Smooth muscle cell of the brain vasculature (primary cell): ENCODE data around the gene EEPD1.

Source experiments
- DNase-seq: peaks from one replicate; pipeline ENCODE4 v3.0.0-alpha.2; 2012; ENCODE audit warnings: low read depth, low spot score

The EEPD1 gene

DNA sequence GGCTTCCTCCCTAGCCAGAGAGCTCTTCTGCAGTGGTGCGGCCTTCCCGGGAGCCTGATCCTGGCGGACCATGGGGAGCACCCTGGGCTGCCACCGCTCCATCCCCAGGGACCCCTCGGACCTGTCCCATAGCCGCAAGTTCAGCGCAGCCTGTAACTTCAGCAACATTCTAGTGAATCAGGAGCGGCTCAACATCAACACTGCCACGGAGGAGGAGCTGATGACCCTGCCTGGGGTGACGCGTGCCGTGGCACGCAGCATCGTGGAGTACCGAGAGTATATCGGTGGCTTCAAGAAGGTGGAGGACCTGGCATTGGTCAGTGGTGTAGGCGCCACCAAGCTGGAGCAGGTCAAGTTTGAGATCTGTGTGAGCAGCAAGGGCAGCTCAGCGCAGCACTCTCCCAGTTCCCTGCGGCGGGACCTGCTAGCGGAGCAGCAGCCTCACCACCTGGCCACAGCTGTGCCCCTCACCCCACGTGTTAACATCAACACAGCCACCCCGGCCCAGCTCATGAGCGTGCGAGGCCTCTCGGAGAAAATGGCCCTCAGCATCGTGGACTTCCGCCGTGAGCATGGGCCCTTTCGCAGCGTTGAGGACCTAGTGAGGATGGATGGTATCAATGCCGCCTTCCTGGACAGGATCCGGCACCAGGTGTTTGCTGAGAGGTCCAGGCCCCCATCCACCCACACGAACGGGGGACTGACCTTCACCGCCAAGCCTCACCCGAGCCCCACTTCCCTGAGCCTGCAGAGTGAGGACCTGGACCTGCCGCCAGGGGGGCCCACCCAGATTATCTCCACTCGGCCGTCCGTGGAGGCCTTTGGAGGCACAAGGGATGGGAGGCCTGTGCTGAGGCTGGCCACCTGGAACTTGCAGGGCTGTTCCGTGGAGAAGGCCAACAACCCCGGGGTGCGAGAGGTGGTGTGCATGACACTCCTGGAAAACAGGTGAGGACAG lies 1.5 kb downstream of the EEPD1 start:
- no peak for DNase-seq

- peak; percentile 73 for DNase-seq
Observed at GRCh38 chr7:36155811-36156361, 2.8 kb downstream of the EEPD1 start.

DNA sequence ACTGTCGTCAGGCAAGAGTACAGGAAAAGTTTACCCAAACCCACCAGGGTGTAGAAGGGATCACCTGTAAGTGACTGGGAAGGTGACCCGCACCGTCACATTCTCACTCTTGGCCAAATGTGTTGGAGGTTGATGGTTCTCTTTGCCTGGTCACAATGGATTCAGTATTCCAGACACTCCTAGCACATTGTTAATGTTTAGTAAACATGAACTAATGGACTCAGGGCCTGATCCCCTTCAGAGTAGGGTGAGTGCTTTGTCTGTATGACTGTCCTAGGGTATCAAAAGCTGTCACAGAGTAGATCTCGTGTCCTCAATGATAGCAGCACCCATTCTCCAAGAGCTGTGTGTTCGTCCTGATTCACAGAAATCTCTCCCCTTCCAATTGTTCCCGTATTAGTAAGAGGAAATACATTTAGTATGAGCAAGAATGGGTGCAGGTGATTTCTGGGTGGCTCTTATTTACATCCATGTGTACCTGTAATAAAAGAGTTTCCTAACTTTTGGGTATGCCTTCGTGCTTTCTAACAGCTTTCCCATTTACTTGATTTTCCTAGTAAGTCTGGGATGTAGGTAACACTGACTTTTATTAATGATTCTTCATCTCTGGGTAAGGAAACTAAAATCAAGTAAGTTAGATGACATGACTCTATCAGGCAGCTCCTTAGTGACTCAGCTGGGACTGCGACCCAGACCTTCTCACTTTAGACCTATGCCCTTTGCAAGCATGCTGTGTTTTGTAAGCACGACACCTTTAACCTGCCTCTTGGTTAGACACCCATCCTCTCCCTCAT lies 4.7 kb downstream of the EEPD1 start:
- DNase-seq = no peak

DNA sequence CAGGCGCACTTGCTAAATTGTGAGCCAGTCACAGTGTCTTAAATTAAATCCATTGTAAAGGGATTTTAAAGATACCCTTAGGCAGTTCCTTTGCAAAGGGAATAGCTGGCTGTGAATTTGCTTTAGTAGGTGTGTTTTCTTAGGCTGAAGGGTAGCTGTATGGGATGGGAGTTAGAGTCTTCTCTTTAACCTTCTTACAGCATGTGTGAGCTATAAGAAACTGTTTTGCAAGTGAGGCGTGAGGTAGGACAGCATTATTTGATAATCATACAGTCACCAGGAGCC lies 5.2 kb downstream of the EEPD1 start:
- DNase-seq = no peak

DNA sequence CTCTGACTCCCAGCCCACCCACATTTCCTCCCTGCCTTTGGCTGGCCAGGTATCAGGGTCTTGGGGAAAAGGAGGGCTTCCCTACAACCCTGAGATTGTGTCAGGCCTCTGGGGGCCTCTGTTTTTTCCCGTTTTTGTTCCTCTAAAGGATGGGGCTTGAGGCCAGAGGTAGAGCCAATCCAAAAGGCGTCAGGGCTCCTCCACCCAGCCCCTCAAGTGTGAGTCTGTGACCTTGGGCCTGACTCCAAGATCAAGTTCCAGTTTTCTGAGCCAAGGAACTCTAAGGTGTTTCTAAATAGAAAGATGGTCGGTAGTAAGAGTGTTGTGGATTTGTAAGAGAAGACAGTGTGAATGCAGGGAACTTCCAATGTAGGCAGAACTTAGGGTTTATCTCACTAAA lies 6.6 kb downstream of the EEPD1 start:
- DNase-seq = no peak

DNA sequence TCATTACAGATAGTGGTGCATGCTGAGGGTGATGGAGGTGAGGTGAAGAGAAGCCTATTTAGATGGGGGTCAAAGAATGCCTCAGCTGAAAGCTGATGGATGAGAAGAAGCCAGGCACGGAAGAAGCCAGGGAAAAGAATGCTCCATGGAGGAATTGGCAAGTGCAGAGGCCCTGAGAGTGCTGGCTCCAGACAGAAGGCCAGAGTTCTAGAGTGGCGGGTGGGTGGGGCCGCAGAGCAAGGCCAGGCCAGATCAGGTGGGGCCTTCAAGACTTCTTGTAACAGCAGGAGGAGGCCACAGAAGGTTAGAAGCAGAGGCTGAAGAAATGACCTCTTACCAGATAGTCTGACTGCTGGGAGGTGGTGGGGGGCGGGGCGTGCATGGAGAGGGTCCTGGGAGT lies 7.3 kb downstream of the EEPD1 start:
- DNase-seq = no peak

DNA sequence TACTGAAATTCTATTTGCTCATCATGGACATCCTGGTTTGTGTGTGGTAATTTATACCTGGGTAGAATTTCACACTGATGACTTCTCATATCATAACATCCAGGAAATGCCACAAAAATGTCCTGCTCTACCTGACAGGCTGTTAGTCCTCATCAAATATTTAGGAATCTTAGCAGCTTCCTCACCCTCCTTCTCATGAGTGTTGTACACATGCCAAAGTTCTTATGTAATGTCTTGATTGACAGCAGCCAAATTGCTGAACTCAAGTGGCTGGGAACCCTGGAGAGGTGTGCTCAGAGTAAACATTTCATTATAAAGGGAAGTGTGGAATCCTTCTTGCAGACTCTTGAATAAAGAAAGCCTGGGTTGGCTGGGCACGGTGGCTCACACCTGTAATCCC lies 8.9 kb downstream of the EEPD1 start:
- DNase-seq = no peak

- no peak for DNase-seq
Observed at GRCh38 chr7:36165059-36165458, 12.0 kb downstream of the EEPD1 start.

DNA sequence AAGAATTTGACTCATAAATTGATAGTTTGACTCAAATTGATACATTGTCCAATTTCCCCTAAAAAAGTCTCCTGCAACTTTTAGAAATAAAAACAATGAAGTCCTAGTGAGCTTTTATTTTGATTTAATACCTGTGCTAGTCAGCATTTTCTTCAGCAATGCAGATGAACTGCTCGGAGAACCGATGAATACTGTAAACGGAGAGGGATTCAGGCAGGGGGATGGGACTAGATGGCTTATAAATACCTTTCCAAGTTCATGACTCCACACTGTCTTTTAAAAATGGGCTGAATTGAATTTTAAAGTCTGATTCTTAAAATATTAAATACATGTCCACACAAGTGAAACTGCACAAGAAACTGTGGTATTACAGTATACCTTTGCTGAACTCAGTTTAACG lies 12.7 kb downstream of the EEPD1 start:
- no peak for DNase-seq

GRCh38 chr7:36167403-36168050 lies 14.5 kb downstream of the EEPD1 start:
- DNase-seq = no peak

DNA sequence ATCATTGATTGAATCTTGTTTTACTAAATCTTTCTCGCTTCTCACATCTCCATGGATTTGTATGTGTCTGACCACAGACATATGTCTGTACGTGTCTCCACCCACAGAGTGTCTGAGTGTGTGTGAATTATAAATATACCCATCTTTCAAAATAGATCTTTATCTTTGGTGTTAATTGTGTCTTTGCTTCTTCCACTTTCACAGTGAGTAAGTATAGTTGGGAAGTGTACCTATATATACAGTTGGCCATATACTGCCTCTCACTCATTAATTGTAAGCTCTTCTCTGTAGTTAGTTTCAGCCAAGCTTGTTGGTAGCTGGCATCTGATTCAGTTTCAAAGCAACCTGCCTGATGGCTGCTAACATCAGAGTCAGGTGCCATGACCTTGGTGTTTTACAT lies 18.4 kb downstream of the EEPD1 start:
- no peak for DNase-seq

DNA sequence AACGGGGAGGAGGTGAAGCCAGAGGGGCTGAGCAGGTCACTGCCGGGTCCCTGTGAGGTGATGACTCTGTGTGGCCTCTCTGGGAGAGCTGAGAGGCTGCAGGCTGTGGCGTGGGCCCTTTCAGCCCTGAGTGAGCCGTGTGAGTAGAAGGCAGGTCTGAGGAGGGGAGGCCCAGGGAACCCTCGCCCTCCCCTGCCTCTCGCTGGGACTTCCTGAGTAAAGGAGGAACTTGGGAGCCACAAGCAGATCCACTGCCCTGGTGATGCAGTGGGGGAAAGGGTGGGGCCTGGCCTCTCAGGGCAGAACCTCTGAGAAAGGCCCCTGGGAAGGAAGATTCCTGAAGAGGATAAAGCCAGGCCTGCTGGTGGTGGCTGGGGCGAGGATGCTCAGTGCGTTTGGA lies 22.8 kb downstream of the EEPD1 start:
- no peak for DNase-seq

- no peak for DNase-seq
Observed at GRCh38 chr7:36176697-36177096, 23.6 kb downstream of the EEPD1 start.

DNA sequence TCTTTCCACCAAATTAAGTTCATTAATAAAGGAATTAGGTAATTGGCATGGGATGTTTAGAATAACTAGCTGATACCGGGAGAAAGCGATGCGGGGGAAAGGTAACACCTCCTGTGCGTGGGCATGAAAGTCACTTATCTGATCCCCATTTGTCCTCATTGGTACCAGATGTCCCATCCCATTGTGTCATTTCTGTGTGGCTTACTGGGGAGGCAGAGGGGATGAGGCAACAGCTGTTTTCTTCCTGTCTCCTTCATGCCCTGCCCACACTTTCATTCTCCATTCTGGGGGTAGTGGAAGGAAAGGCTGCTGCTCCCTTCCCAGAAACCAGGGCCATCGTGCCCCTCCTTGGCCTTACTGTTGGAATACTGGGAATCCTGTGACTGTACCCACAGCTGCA lies 27.1 kb downstream of the EEPD1 start:
- DNase-seq = no peak

GRCh38 chr7:36181668-36182067 lies 28.6 kb downstream of the EEPD1 start:
- no peak for DNase-seq

DNA sequence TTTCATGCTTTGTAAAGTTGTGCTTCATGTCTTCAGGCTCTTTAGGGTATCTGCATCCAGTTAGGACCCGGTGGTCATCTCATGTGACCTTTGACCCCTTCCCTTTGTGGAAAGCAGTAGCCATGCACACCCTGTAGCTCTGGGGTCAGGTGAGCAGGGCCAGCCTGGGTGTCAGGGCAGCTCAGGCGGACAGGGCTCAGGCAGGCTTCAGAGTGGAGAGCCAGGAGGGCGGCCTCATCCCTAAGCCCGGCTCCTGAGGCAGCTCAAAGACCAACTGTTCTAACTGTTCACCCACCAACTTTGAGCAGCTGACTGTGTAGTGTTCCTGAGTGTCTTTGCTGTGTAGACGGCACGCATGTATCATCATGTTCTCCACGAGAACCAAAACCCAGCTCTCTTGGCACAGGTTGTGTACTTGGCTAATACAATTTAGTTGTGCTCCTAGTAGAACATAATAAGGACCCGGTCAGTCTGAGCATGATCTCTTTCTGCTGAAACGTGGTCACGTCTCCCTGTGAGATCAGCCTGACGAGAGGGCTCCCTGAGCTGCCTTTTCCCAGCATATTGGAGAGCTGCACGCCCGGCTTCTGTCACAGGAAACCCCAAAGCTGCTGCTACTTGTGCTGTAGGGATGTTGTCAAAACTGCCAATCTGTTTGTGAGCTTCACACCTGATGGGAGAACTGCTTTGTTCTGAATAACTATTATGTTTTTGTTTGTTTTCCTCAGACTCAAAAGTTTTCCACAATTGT lies 30.0 kb downstream of the EEPD1 start:
- no peak for DNase-seq

DNA sequence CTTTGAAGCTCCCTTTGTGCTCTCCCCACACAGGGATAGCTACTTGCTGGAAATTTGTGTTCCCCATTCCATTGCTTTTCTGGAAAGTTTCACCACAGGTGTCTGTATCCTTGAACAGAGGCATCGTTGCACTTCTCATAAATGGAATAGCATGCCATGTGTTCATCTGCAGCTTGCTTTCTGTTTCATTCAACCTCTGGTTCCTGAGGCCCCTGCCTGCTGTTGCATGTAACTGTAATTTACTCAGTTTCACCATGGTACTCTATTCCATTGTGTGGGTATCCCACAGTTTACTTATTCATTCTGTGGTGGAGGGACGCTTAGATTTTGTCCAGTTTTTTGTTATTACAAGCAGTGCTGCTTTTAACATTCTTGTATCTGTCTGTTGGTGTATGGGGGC lies 32.0 kb downstream of the EEPD1 start:
- no peak for DNase-seq

DNA sequence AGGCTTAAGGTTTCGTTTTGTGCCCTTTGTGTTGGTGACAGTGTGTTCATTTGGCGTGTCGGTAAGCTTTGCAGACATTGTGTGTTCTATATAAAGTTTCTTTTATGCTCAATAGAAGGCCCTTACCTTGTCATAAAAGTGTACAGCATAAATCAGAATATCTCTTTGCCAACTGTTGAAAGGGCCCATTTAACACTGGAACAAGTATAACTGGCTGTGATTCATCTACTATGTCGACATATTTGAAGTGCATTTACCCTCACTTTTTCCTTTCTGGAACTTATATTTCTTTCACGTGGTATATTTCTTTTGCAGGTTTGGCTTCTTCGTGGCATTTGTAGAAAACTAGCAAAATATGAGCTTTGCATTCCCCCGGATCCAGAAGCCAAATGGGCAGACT lies 32.7 kb downstream of the EEPD1 start:
- no peak for DNase-seq

DNA sequence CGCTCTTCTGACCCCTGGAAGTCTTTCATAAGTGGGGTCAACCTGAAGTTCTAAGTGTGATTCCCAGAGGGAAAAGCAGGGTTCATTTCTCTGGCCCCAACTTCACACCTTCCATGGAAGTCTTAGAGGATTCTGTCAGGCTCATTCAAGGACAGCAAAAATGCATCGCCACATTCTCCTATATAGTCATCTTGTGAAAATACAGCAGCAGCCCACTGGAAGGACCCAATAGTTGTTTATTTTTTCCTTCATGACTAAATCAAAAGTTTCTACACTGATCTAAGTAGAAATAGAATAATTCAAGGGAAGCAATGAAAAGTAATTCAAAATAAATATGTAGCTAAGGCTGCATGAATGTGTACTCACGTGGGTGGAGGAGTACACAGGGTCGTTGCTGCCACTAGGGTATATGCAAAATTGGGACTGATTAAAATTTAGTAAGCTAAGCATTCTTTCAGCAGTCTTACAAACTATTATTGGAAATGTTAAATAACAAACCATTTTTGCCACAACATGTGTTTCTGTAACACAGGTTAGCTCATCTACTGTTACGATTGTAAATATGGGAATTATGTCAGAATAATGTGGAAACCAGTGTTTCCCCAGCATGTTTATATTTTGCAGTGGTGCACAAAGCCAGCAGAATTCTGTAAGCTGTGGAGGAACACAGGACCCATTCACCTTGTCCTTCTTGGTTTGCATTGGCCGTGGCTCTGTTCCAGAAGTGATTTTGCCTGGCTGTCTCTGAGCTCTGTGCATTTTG lies 33.5 kb downstream of the EEPD1 start:
- no peak for DNase-seq

- DNase-seq = no peak
Observed at GRCh38 chr7:36188266-36188665, 35.2 kb downstream of the EEPD1 start.

GRCh38 chr7:36188906-36189305 lies 35.9 kb downstream of the EEPD1 start:
- no peak for DNase-seq
